MCF 10A (cell line): ENCODE results near the gene BHLHE40. TPM values are rescaled to one million over a fixed set of nuclear protein-coding genes. Genes with fewer than 3 reads are reported as not detected.

Experiments used
- BruUV-seq: library from RNA; stranded (reverse); fragments of 400-500 nt; replicated peaks from 2 replicates; lab custom pipeline; 2021; lab: Mats Ljungman, UMichigan
- CTCF ChIA-PET: fragments of 300-600 bp; sonication (Branson Sonifier 250); formaldehyde crosslinking; extraction: SDS; loops from one replicate; lab custom pipeline; 2021; ENCODE audit warnings: antibody characterized with exemption, inconsistent platforms; lab: Yijun Ruan, JAX
- POLR2A ChIA-PET: fragments of 300-600, 350-650 bp; sonication (Branson Sonifier 250); formaldehyde crosslinking; extraction: SDS; loops from one replicate; lab custom pipeline; 2020; ENCODE audit warnings: antibody characterized with exemption, inconsistent platforms; lab: Yijun Ruan, JAX
- DNase-seq: peaks from one replicate; pipeline ENCODE4 v3.0.0-alpha.2; 2018; ENCODE audit not compliant: unreplicated experiment
- H3K27ac Mint-ChIP-seq: one replicate; pipeline ENCODE4 v1.8.0; 2022; ENCODE audit warnings: mild to moderate bottlenecking, low read depth, mixed read lengths; ENCODE audit not compliant: unreplicated experiment
- H3K27me3 Mint-ChIP-seq: one replicate; pipeline ENCODE4 v1.8.0; 2022; ENCODE audit warnings: mixed read lengths; ENCODE audit not compliant: insufficient read depth, unreplicated experiment
- H3K36me3 Mint-ChIP-seq: one replicate; pipeline ENCODE4 v1.8.0; 2022; ENCODE audit warnings: mild to moderate bottlenecking, moderate library complexity, mixed read lengths; ENCODE audit not compliant: insufficient read depth, unreplicated experiment
- H3K4me1 Mint-ChIP-seq: one replicate; pipeline ENCODE4 v1.8.0; 2022; ENCODE audit warnings: mixed read lengths; ENCODE audit not compliant: insufficient read depth, unreplicated experiment
- H3K4me3 Mint-ChIP-seq: one replicate; pipeline ENCODE4 v1.8.0; 2022; ENCODE audit warnings: mild to moderate bottlenecking, moderate library complexity, mixed read lengths; ENCODE audit not compliant: unreplicated experiment
- H3K9me3 Mint-ChIP-seq: one replicate; pipeline ENCODE4 v1.8.0; 2022; ENCODE audit warnings: mixed read lengths; ENCODE audit not compliant: unreplicated experiment
- CTCF ChIP-seq: fragments of 200-600 bp; IDR thresholded peaks from one replicate; pipeline ENCODE4 v1.8.0; 2022; ENCODE audit warnings: antibody characterized with exemption, mild to moderate bottlenecking; ENCODE audit not compliant: unreplicated experiment
- intact Hi-C: fragments of 100-400 bp; cut with micrococcal nuclease; formaldehyde crosslinking; loops from 2 replicates; pipeline ENCODE4 v1.14.1; 2022
- total RNA-seq: library from RNA; stranded (reverse); gene quantifications from 2 replicates; pipeline ENCODE4 v1.2.3, GENCODE V29; 2022

The BHLHE40 gene
- total RNA-seq, 1 experiment from 2014 or later, result 16.8 TPM

- Mint-ChIP-seq H3K36me3 (peaks cover 30% of the 10 kb centered on the region), H3K9me3 (no peaks in the 10 kb centered on the region), H3K4me1 (peaks cover 44% of the 10 kb centered on the region), H3K4me3 (peak overlapping the region; percentile 94), H3K27ac (peak overlapping the region; percentile 78), H3K27me3 (no peaks in the 10 kb centered on the region)
- CTCF ChIA-PET, result interaction anchor here (0.6 to 14.5 kb wide), 25 partner anchors 13 to 345 kb away, joined by 3 to 185 read pairs (median 5); no protein-coding TSS in a partner anchor
- no peak for TF ChIP-seq CTCF
- DNase-seq, result no peak
- intact Hi-C loops, result loop anchor here (10.0 kb wide), 1 partner anchor 204 kb away; the partner anchor contains the start of gene EDEM1
- POLR2A ChIA-PET, result interaction anchor here (0.9 to 12.4 kb wide), 8 partner anchors 13 to 269 kb away, joined by 3 to 251 read pairs (median 8); no protein-coding TSS in a partner anchor
- BruUV-seq, result no TSS peak
Observed at GRCh38 chr3:4981294-4981664, 2.0 kb downstream of the BHLHE40 start.

- no TSS peak for BruUV-seq
- Mint-ChIP-seq H3K4me1 (peaks cover 47% of the 10 kb centered on the region), H3K4me3 (peak overlapping the region; percentile 94), H3K27me3 (no peaks in the 10 kb centered on the region), H3K27ac (no peak overlapping the region), H3K36me3 (peaks cover 30% of the 10 kb centered on the region), H3K9me3 (no peaks in the 10 kb centered on the region)
- DNase-seq, result peak; percentile 93
- TF ChIP-seq CTCF, result peak; percentile 25
- intact Hi-C loops, result loop anchor here (10.0 kb wide), 1 partner anchor 203 kb away; the partner anchor contains the start of gene EDEM1
- ChIA-PET CTCF (interaction anchor here (0.6 to 14.5 kb wide), 16 partner anchors 13 to 271 kb away, joined by 3 to 185 read pairs (median 6); no protein-coding TSS in a partner anchor), POLR2A (interaction anchor here (0.9 to 12.4 kb wide), 7 partner anchors 9 to 269 kb away, joined by 3 to 251 read pairs (median 8); no protein-coding TSS in a partner anchor)
Observed at GRCh38 chr3:4981665-4982494, 2.6 kb downstream of the BHLHE40 start.

- BruUV-seq, result no TSS peak
- POLR2A ChIA-PET, result interaction anchor here (0.6 to 12.4 kb wide), 11 partner anchors 11 to 271 kb away, joined by 3 to 251 read pairs (median 5); no protein-coding TSS in a partner anchor
Observed at GRCh38 chr3:4982773-4983738, 3.8 kb downstream of the BHLHE40 start.

More at GRCh38 chr3:4982773-4983738, 3.8 kb downstream of the BHLHE40 start:
- Mint-ChIP-seq H3K27ac (peak overlapping the region; percentile 71), H3K9me3 (no peaks in the 10 kb centered on the region), H3K4me1 (peaks cover 46% of the 10 kb centered on the region), H3K4me3 (peak overlapping the region; percentile 94), H3K36me3 (peaks cover 30% of the 10 kb centered on the region), H3K27me3 (no peaks in the 10 kb centered on the region)
- CTCF ChIA-PET, result interaction anchor here (0.7 to 14.5 kb wide), 15 partner anchors 12 to 274 kb away, joined by 3 to 185 read pairs (median 6); no protein-coding TSS in a partner anchor
- no peak for TF ChIP-seq CTCF
- intact Hi-C loops, result loop anchor here (10.0 kb wide), 1 partner anchor 202 kb away; the partner anchor contains the start of gene EDEM1
- peak; percentile 43 for DNase-seq
